GM12801 (cell line): ENCODE measurements around the gene FGF21.

Experiments
- TF ChIP-seq, protein P1 (sequence below): IDR thresholded peaks from one replicate; pipeline ENCODE4 v1.5.1; 2011; ENCODE audit warnings: control low read depth; ENCODE audit not compliant: insufficient read length; ENCODE audit errors: extremely low read depth

Gene FGF21, protein sequence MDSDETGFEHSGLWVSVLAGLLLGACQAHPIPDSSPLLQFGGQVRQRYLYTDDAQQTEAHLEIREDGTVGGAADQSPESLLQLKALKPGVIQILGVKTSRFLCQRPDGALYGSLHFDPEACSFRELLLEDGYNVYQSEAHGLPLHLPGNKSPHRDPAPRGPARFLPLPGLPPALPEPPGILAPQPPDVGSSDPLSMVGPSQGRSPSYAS

DNA sequence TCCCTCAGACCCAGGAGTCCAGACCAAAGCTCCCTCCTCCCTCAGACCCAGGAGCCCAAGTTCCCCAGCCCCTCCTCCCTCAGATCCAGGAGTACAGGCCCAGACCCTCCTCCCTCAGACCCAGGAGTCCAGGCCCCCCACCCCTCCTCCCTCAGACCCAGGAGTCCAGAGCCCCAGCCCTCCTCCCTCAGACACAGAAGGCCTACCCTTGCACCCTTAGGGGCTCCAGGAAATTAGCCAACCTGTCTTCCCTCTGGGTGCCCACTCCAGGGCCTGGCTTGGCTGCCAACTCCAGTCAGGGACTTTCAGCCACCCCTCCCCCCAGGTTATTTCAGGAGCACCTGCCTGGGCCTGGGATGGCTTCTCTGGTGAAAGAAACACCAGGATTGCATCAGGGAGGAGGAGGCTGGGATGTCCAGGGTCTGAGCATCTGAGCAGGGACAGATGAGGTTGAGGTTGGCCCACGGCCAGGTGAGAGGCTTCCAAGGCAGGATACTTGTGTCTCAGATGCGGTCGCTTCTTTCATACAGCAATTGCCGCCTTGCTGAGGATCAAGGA, at the start of gene FGF21:
Gene FGF21 (plus strand): TSS at position 441 of the 558 bp plus-strand sequence. CDS start 713 bp downstream, outside the sequence.
- TF ChIP-seq, protein P1, sequence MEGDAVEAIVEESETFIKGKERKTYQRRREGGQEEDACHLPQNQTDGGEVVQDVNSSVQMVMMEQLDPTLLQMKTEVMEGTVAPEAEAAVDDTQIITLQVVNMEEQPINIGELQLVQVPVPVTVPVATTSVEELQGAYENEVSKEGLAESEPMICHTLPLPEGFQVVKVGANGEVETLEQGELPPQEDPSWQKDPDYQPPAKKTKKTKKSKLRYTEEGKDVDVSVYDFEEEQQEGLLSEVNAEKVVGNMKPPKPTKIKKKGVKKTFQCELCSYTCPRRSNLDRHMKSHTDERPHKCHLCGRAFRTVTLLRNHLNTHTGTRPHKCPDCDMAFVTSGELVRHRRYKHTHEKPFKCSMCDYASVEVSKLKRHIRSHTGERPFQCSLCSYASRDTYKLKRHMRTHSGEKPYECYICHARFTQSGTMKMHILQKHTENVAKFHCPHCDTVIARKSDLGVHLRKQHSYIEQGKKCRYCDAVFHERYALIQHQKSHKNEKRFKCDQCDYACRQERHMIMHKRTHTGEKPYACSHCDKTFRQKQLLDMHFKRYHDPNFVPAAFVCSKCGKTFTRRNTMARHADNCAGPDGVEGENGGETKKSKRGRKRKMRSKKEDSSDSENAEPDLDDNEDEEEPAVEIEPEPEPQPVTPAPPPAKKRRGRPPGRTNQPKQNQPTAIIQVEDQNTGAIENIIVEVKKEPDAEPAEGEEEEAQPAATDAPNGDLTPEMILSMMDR, result no peak

DNA sequence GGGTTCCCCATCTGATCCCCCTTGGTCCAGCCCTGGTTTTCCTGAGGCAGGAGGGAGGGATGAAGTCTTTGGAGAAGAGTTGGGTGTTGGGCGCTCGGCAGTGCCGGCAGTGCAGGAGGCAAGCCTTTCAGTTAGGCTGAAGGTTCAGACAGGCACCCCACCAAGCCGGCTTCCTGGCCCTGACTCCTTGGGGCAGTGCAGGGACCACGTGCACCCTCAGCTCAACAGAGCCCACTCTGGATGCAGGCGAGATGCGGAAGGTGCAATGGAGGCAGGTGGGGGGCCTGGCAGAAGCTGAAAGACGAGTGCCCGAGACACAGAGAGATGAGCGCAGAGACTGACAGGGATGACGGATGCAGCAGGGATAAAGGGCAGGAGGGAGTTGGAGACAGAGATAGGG, 46.9 kb upstream of the FGF21 start:
- TF ChIP-seq, protein P1, result no peak

DNA sequence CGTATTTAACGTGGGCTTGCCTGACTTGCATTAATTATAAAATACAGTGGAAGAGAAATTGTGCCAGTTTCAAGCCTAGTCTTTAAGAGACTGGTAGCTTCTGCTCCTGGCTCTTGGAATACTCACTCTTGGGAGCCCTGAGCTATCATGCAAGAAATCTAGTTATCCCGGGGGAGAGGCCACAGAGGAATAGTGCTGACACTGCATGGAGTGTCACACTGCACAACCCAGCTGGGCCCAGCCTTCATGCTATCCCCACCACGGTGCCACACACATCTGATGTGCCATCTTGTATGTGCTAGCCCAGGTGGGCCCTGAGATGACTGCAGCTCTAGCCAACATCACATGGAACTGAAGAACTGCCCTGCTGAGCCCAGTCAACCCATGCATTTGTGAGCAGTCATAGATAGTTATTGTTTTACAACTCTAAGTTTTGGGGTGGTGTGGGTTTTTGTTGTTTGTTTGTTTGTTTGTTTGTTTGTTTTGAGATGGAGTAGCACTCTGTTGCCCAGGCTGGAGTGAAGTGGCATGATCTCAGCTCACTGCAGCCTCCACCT, 44.1 kb upstream of the FGF21 start:
- TF ChIP-seq, protein P1, result no peak

DNA sequence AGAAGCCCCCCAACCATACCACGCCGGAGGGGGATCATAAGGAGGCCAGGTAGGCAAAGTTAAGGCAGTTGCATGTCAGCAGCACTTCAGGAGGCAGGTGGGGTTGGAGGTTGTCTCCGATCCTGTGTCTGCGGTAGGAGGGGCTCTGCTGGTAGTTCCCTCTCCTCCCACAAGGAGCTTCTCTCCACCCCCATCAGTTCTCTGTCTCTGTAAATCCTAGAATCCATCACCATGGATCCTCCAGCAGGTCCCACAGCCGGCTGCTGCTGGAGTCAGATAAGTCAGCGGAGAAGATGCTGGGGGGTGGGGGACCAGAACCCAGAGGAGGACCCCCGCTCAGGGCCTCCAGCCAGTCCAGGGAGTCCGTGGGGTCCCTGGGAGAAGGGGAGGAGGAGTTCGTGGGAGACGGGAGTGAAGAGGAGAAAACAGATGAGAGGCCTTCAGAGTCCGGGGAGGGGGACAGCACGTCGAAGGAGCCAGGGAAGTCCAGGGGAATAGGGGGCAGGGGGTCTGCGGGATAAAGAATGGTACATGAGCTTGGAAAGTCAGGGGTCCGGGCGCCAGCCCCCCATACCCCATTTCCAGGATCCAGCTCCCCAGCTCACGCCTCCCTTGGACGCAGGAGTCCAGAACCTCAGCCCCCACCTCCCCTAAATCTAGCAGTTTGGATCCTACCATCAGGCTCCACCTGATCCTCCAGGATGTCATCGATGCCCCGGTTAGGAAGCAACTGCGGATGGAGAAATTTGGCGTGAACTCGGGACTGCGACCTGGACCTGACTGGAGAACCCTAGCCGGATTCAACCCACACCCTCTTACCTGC, 42.1 kb upstream of the FGF21 start:
- TF ChIP-seq, protein P1, result no peak

DNA sequence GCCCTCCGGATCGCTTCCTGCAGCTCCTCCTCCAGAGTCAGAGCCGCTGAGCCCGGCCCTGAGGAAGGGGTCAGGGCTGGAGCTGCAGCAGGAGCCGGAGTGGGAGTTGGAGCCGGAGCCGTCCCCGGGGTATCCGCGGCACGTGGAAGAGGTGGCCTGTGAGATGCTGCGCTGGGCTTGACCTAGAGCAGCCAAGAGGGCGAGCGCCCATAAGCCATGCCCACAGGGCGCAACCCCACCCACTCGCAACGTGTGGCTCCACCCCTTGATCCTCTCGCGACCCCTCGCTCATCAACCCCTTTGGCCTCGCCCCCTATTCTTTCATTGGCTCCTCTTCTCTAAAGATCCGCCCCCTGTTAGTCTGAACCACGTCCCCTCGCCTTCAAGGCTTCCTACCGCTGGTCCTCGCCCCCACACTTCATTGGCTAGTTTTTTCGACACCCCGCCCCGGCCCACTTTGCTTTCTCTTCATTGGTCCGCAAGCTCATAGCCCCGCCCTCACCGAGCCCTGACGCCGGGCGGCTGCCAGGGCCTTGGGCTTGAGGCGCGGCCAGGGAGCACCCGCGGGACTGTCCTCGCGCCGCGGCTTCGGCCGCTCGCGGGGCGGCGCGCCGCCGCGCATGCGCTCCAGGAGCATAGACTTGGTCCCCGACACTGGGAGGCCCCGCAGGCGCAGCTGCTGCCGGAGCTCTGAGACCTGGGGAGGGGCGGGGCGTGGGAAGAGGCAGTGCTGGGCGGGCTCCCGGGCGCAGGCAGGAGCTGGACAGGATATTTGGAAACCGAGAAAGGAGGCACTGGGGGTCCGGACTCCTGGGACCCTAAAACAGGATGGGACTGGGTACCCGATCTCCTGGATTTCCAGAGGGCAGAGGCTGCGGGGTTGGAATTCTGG, 41.2 kb upstream of the FGF21 start:
- TF ChIP-seq, protein P1, result no peak

DNA sequence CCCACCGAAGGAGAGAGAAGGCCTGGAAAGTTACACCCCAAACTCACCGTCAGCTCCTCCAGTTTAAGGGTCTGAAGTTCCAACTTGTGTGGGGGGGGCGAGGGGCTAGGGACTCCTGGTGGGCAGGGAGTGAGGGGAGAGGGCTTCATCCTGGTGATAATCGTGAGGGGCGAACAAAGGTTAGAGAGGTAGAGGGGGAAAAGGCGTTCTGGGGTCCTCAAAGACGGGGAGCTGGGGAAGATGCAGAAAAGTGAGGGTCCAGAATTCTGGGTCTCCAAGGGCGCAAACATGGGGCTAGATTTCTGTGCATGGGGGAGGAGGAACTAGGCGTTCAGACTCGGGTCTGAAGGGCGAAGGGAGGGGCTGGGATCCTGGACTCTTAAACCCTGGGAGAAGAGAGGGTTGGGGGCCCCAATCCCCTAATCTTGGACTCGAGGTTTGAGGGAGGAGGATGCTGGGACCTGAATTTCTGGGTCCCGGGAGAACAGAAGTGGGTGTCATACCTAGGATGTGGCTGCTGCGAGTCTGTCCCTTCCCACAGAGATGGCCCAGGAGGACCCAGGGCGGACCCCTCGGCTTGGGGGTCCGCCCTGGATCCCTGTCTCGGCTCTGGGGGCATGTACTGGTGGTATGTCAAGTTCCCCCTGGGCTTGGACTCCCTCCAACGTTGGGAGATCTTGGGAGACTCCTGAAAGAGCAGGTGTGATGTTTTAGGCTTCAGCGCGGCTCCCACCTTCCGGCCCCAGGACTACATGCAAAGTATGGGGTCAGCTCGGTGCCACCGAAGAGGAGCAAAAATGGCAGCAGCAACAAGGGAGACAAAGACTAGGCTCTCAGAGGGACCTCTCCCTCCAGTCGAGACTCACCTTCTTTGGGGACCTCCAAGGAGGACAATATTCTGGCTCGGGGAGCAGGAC, 40.3 kb upstream of the FGF21 start:
- TF ChIP-seq, protein P1, result no peak
